Stomach (tissue), 9 donors: ENCODE measurements around the gene PDXDC1. TPM values are rescaled to one million over a fixed set of nuclear protein-coding genes. Genes with fewer than 3 reads are reported as not detected.
"Not testable (repeated sequence)": the region's sequence is repeated elsewhere in the genome, so short reads cannot be mapped to it uniquely, and the experiment has no call there.

ENCODE experiments used
- DNase-seq, 2 donors: peaks; one replicate each; pipeline versions ENCODE4 v3.0.0 to v3.0.0-alpha.2; 2013 to 2019
- H3K27ac ChIP-seq, 5 donors: fragments of 200-600 bp in 4 of 5; sonication (generic) in 4 of 5; one replicate each; pipeline ENCODE4 v1.5.1; 2013 to 2019; ENCODE audit warnings: mild to moderate bottlenecking in 1 of 5, moderate library complexity in 1 of 5
- H3K27me3 ChIP-seq, 3 donors: fragments of 200-600 bp; sonication (generic); one replicate each; pipeline ENCODE4 v1.5.1; 2017 to 2019; ENCODE audit warnings: mixed run types in 1 of 3
- H3K36me3 ChIP-seq, 4 donors: fragments of 200-600 bp; sonication (generic); 1 replicate in 3 of 4; 2 replicates in 1 of 4; pipeline ENCODE4 v1.5.1; 2016 to 2019
- H3K4me1 ChIP-seq, 4 donors: fragments of 200-600 bp; sonication (generic); one replicate each; pipeline ENCODE4 v1.5.1; 2016 to 2019
- H3K4me3 ChIP-seq, 4 donors: fragments of 200-600 bp; sonication (generic) in 3 of 4; one replicate each; pipeline ENCODE4 v1.5.1; 2016 to 2019; ENCODE audit warnings: mild to moderate bottlenecking in 1 of 4
- H3K9me3 ChIP-seq, 4 donors: fragments of 200-600 bp; sonication (generic); one replicate each; pipeline ENCODE4 v1.5.1; 2016 to 2019
- EP300 ChIP-seq: sonication (generic); formaldehyde crosslinking; IDR thresholded peaks from one replicate; pipeline ENCODE4 v1.6.1; 2017; ENCODE audit warnings: antibody characterized with exemption
- POLR2A ChIP-seq, 4 donors: fragments of 450-650 bp; IDR thresholded peaks; one replicate each; pipeline ENCODE4 v1.6.1; 2016; ENCODE audit warnings: antibody characterized with exemption in 4 of 4, control low read depth in 2 of 4, mild to moderate bottlenecking in 1 of 4, moderate library complexity in 1 of 4
- POLR2AphosphoS5 ChIP-seq, 3 donors: sonication (generic); formaldehyde crosslinking; IDR thresholded peaks; one replicate each; pipeline ENCODE4 v1.6.1; 2016; ENCODE audit warnings: antibody characterized with exemption in 3 of 3
- WGBS, 5 donors: extraction: QIAGEN DNeasy Blood & Tissue Kit in 3 of 5; methylation state at CpG; one replicate each; pipeline versions ENCODE4 v1.1.5 to v1.1.7; 2013 to 2018; 5-methylcytosine and 5-hydroxymethylcytosine counted together
- intact Hi-C: fragments of 100-400 bp; cut with DNase I; formaldehyde crosslinking; loops from one replicate; pipeline ENCODE4 v1.15.1; 2023; ENCODE audit warnings: low total_unique reads
- polyA plus RNA-seq, 3 donors: library from polyadenylated mRNA; stranded (reverse); fragments of 200-250 nt; gene quantifications; one replicate each; pipeline ENCODE4 v1.2.3, GENCODE V29; 2013
- total RNA-seq, 5 donors: library from RNA; depleted of rRNA; stranded (reverse); fragments of >200 nt; gene quantifications; one replicate each; pipeline versions ENCODE4 v1.1.0 to v1.2.3, GENCODE V29; 2014 to 2016
- TF ChIP-seq, protein P1 (sequence below), 7 experiments: fragments of 450-650 bp in 4 of 7; fragments of 200-600 bp in 3 of 7; sonication (generic) in 3 of 7; IDR thresholded peaks; one replicate each; pipeline ENCODE4 v1.5.1; 2016 to 2019; ENCODE audit warnings: antibody characterized with exemption in 7 of 7, control low read depth in 2 of 7, mild to moderate bottlenecking in 1 of 7
- donor health status: healthy with polysubstance abuse.
- donor health status: Bipolar disorder and iron deficiency.
- donor health status: healthy.

PDXDC1 gene
- total and polyA plus RNA-seq, 8 donors = 35.1 to 126 (median 84.0) TPM

- intact Hi-C loops, H3K9me3 ChIP-seq, H3K27me3 ChIP-seq, H3K4me1 ChIP-seq, H3K27ac ChIP-seq, DNase-seq, H3K4me3 ChIP-seq: not testable (repeated sequence)
- TF ChIP-seq POLR2A (IDR thresholded peaks at IDR 0.05) = peak in 1 of 4 donors; percentile 31
- TF ChIP-seq, protein P1, sequence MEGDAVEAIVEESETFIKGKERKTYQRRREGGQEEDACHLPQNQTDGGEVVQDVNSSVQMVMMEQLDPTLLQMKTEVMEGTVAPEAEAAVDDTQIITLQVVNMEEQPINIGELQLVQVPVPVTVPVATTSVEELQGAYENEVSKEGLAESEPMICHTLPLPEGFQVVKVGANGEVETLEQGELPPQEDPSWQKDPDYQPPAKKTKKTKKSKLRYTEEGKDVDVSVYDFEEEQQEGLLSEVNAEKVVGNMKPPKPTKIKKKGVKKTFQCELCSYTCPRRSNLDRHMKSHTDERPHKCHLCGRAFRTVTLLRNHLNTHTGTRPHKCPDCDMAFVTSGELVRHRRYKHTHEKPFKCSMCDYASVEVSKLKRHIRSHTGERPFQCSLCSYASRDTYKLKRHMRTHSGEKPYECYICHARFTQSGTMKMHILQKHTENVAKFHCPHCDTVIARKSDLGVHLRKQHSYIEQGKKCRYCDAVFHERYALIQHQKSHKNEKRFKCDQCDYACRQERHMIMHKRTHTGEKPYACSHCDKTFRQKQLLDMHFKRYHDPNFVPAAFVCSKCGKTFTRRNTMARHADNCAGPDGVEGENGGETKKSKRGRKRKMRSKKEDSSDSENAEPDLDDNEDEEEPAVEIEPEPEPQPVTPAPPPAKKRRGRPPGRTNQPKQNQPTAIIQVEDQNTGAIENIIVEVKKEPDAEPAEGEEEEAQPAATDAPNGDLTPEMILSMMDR (IDR thresholded peaks at IDR 0.05) = peak in 2 of 7 experiments; percentile 18 to 44
- WGBS, 5 donors = 60 to 67% (median 62%) methylated on average over 12 to 16 of the region's 16 CpGs
- H3K36me3 ChIP-seq = peaks cover 36 to 80% (median 75%) of the 10 kb centered on the region in 4 donors
Measured at GRCh38 chr16:15071916-15072769, 97.3 kb downstream of the PDXDC1 start.

DNA sequence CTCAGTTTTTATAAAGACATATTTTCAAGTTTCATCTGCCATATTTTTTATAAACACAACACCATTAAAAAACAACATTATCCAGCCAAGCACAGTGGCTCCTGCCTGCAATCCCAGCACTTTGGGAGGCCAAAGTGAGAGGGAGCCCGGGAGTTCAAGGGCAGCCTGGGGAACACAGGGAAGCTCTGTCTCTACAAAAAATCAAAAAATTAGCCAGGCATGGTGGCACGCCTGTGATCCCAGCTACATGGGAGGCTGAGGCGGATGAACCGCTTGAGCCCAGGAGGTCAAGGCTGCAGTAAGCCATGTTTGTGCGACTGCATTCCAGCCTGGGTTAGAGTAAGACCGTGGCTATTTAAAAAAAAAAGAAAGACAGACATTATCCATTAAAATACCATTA, 98.3 kb downstream of the PDXDC1 start:
- Histone ChIP-seq H3K27ac (no peak overlapping the region), H3K27me3 (no peaks in the 10 kb centered on the region), H3K4me1 (no peaks in the 10 kb centered on the region), H3K9me3 (no peaks in the 10 kb centered on the region), H3K36me3 (peaks cover 33 to 84% (median 76%) of the 10 kb centered on the region in 4 donors), H3K4me3 (no peak overlapping the region)
- no peak for DNase-seq
- TF ChIP-seq EP300 (no peak), POLR2A (IDR thresholded peaks at IDR 0.05) (no peak), POLR2AphosphoS5 (IDR thresholded peaks at IDR 0.05) (no peak)
- TF ChIP-seq, protein P1 (IDR thresholded peaks at IDR 0.05) = no peak
- WGBS, 5 donors = 73 to 87% (median 79%) methylated on average over 6 of the region's 6 CpGs
- intact Hi-C loops = no loop called here

GRCh38 chr16:15076161-15076560, 101.3 kb downstream of the PDXDC1 start:
- H3K4me3 ChIP-seq, DNase-seq, H3K4me1 ChIP-seq, intact Hi-C loops, H3K27ac ChIP-seq, H3K9me3 ChIP-seq, H3K27me3 ChIP-seq: not testable (repeated sequence)
- H3K36me3 ChIP-seq = peaks cover 29 to 86% (median 79%) of the 10 kb centered on the region in 4 donors
- 31 to 48% (median 46%) methylated on average over 2 of the region's 2 CpGs for WGBS, 5 donors

DNA sequence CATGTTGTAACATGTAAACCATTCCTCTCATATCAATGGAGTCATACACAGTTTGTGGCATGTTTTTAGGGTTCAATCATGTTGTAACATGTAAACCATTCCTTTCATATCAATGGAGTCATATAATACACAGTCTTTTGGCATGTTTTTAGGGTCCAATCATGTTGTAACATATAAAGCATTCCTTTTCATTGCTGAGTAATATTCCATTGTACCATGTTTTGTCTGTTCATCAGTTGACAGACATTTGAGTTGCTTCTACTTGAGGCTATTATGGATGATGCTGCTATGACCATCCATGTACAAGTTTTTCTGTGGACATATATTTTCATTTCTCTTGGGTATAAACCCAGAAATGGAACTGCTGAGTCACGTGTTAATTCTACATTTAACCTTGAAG, 106.1 kb downstream of the PDXDC1 start:
- H3K27me3 ChIP-seq, intact Hi-C loops, H3K27ac ChIP-seq, H3K4me1 ChIP-seq, H3K9me3 ChIP-seq, H3K4me3 ChIP-seq, DNase-seq: not testable (repeated sequence)
- WGBS, 5 donors = 33 to 100% (median 89%) methylated on average over 1 of the region's 1 CpG
- H3K36me3 ChIP-seq = peaks cover 20 to 98% (median 89%) of the 10 kb centered on the region in 4 donors

- H3K9me3 ChIP-seq, intact Hi-C loops, H3K4me3 ChIP-seq, DNase-seq, H3K4me1 ChIP-seq, H3K27ac ChIP-seq, H3K27me3 ChIP-seq: not testable (repeated sequence)
- 74 to 85% (median 79%) methylated on average over 3 of the region's 3 CpGs for WGBS, 5 donors
- peaks cover 16 to 96% (median 81%) of the 10 kb centered on the region in 4 donors for H3K36me3 ChIP-seq
Measured at GRCh38 chr16:15082788-15083187, 108.0 kb downstream of the PDXDC1 start.

- H3K9me3 ChIP-seq, intact Hi-C loops, H3K27me3 ChIP-seq, H3K4me3 ChIP-seq, DNase-seq, H3K27ac ChIP-seq: not testable (repeated sequence)
- peaks cover 13 to 57% (median 47%) of the 10 kb centered on the region in 4 donors for H3K36me3 ChIP-seq
- 66 to 87% (median 81%) methylated on average over 1 of the region's 1 CpG for WGBS, 5 donors
- peaks cover 13 to 29% (median 17%) of the 10 kb centered on the region in 4 donors for H3K4me1 ChIP-seq
Measured at GRCh38 chr16:15090663-15091269, 115.9 kb downstream of the PDXDC1 start.

DNA sequence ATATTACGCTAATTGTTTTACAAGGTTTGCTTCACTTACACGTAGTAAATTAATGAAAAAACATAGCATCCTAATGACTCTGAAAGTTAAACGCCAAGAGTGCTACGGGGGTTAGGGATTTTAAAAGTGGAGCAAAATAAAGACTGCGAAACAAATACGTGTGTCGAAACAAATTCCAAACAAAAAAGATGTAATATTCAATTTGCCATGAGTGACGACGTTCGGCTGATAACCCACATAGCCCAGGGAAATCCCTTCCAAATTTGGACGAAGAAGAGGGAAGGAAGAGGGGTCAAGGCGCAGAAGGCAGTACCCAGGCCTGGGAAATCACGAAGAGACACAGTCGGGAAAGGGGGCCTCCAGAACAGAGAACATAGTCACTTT, 118.7 kb downstream of the PDXDC1 start:
- peak overlapping the region; percentile 53 to 73 (median 61) for H3K4me3 ChIP-seq
- H3K27me3 ChIP-seq, intact Hi-C loops, H3K9me3 ChIP-seq, DNase-seq: not testable (repeated sequence)
- H3K4me1 ChIP-seq = peaks cover 13 to 23% (median 17%) of the 10 kb centered on the region in 4 donors
- peaks cover 13 to 33% (median 30%) of the 10 kb centered on the region in 4 donors for H3K36me3 ChIP-seq
- 3 to 8% (median 7%) methylated on average over 11 to 14 of the region's 14 CpGs for WGBS, 5 donors
- H3K27ac ChIP-seq = peak overlapping the region; percentile 75 to 89 (median 84)
